A673 (cell line): ENCODE measurements around the gene SPDYE18. TPM values are rescaled to one million over a fixed set of nuclear protein-coding genes. Genes with fewer than 3 reads are reported as not detected.
"Not testable (repeated sequence)": the region's sequence is repeated elsewhere in the genome, so short reads cannot be mapped to it uniquely, and the experiment has no call there.

Experiments used
- BruUV-seq: library from RNA; stranded (reverse); fragments of 400-500 nt; replicated peaks from 2 replicates; lab custom pipeline; 2021; lab: Mats Ljungman, UMichigan
- CTCF ChIA-PET: fragments of 300-600 bp; sonication (Branson Sonifier 250); formaldehyde crosslinking; loops from one replicate; lab custom pipeline; 2022; ENCODE audit warnings: antibody characterized with exemption; lab: Charles Lee
- POLR2A ChIA-PET: fragments of 300-600 bp; sonication (Branson Sonifier 250); formaldehyde crosslinking; loops from one replicate; lab custom pipeline; 2022; ENCODE audit warnings: antibody characterized with exemption; ENCODE audit not compliant: low non-redundant PET; lab: Charles Lee
- DNase-seq: peaks from one replicate; pipeline ENCODE4 v3.0.0-alpha.2; 2015; ENCODE audit warnings: low spot score
- H3K27ac ChIP-seq: fragments of 200-600 bp; sonication (generic); 2 replicates; pipeline ENCODE4 v1.5.1; 2016; ENCODE audit warnings: mixed run types, low read depth, mild to moderate bottlenecking, mixed read lengths, antibody characterized with exemption, low read length; ENCODE audit not compliant: poor library complexity, severe bottlenecking
- H3K27me3 ChIP-seq: fragments of 200-600 bp; sonication (generic); replicated peaks from 2 replicates; pipeline ENCODE4 v1.6.1; 2017; ENCODE audit warnings: mixed run types, low read depth, mild to moderate bottlenecking, mixed read lengths, antibody characterized with exemption, low read length; ENCODE audit not compliant: insufficient read depth, poor library complexity
- H3K36me3 ChIP-seq: fragments of 200-600 bp; sonication (generic); 2 replicates; pipeline ENCODE4 v1.6.1; 2016; ENCODE audit warnings: mixed run types, mild to moderate bottlenecking, mixed read lengths, antibody characterized with exemption, low read length; ENCODE audit not compliant: insufficient read depth, poor library complexity, severe bottlenecking
- H3K4me1 ChIP-seq: fragments of 200-600 bp; sonication (generic); 2 replicates; pipeline ENCODE4 v1.6.1; 2017; ENCODE audit warnings: mixed run types, mild to moderate bottlenecking, mixed read lengths, antibody characterized with exemption, low read length; ENCODE audit not compliant: insufficient read depth, poor library complexity, severe bottlenecking
- H3K4me3 ChIP-seq: fragments of 200-600 bp; sonication (generic); 2 replicates; pipeline ENCODE4 v1.5.1; 2016; ENCODE audit warnings: low read depth, mixed run types, mild to moderate bottlenecking, mixed read lengths, low read length; ENCODE audit not compliant: poor library complexity, severe bottlenecking
- H3K9me3 ChIP-seq: fragments of 200-600 bp; sonication (generic); 2 replicates; pipeline ENCODE4 v1.6.1; 2016; ENCODE audit warnings: mixed run types, low read depth, mild to moderate bottlenecking, mixed read lengths, antibody characterized with exemption, low read length; ENCODE audit not compliant: poor library complexity, severe bottlenecking
- intact Hi-C: fragments of 100-400 bp; cut with micrococcal nuclease; formaldehyde crosslinking; loops from one replicate; pipeline ENCODE4 v1.10.0; 2022; ENCODE audit not compliant: unreplicated experiment
- total RNA-seq: library from RNA; stranded (reverse); gene quantifications from 2 replicates; pipeline ENCODE4 v1.2.3, GENCODE V29; 2021

Gene SPDYE18
- total RNA-seq, 1 experiment from 2014 or later: not detected

DNA sequence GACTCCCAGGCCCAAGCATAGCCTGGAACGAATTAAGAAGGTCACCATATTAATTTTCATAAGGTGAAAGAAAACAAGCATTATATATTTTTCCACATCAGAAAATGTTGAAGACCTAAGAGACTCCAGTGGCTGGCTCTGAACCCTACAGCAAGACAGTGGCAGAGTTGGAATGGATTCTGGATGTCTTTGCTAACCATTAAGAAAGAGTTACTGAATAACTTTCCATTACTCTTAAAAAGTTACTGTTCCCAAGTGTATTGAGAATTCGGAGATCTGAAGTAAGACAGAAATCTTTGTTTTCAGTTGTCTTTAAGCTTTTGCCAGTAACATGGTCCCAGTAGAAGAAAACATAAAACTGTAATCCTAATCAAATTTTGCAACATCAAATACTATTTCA lies 29.9 kb upstream of the SPDYE18 start:
- DNase-seq, H3K4me1 ChIP-seq, H3K9me3 ChIP-seq, BruUV-seq, H3K36me3 ChIP-seq, H3K4me3 ChIP-seq, intact Hi-C loops, H3K27me3 ChIP-seq, POLR2A ChIA-PET, H3K27ac ChIP-seq, CTCF ChIA-PET: not testable (repeated sequence)

DNA sequence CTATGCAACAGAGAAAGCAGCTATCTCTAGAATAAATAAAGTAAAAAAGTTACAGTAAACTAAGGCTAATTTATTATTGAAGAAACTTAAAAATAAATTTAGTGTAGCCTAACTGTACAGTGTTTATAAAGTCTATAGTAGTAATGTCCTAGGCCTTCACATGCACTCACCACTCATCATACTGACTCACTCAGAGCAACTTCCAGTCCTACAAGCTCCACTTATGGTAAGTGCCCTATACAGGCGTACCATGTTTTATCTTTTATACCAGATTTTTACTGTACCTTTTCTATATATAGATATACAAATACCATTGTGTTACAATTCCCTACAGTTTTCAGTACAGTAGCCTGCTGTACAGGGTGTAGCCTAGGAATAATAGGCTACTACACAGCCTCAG lies 19.8 kb upstream of the SPDYE18 start:
- BruUV-seq, DNase-seq, CTCF ChIA-PET, H3K27ac ChIP-seq, H3K9me3 ChIP-seq, H3K4me1 ChIP-seq, intact Hi-C loops, H3K27me3 ChIP-seq, H3K4me3 ChIP-seq, H3K36me3 ChIP-seq, POLR2A ChIA-PET: not testable (repeated sequence)

DNA sequence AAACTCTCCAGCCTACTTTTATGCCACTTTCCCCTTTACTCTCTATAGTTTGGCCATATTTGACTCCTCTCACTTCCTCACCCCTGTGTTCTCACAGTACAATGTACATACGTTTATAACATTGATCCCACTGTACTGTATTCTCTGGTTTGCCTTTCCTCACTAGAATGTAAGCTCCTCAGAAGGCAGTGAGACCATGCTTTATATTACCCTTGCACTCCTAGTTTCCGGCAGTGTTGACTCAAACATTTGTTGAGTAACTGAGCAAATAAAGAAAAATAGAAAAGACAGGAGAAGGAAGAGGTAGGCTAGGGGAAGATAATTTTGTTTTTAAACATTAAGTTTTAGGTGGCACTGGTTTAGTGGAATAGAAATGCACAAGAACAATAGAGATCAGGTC lies 17.9 kb upstream of the SPDYE18 start:
- H3K36me3 ChIP-seq, H3K27me3 ChIP-seq, H3K9me3 ChIP-seq, intact Hi-C loops, DNase-seq, CTCF ChIA-PET, BruUV-seq, H3K27ac ChIP-seq, POLR2A ChIA-PET, H3K4me1 ChIP-seq, H3K4me3 ChIP-seq: not testable (repeated sequence)

DNA sequence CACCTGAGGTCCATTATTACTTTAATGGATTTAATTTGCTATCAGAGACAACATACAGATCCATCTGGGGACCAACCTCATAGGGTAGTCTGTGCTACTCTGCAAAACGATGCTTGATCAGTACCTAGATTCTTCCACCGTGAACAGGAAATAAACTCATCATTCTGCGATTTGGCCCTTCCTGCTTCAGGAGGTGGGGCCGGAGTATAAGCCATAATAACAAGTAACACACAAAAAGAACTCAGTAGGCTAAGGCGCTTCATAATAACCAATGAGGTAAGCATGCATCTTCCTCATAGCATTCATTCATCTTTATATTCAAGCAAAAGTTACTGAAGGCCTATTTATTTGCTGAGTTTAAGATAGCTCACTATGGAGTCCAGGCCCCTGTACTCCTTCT lies 17.3 kb upstream of the SPDYE18 start:
- CTCF ChIA-PET, H3K36me3 ChIP-seq, intact Hi-C loops, H3K4me1 ChIP-seq, H3K27ac ChIP-seq, DNase-seq, H3K27me3 ChIP-seq, BruUV-seq, POLR2A ChIA-PET, H3K9me3 ChIP-seq, H3K4me3 ChIP-seq: not testable (repeated sequence)

DNA sequence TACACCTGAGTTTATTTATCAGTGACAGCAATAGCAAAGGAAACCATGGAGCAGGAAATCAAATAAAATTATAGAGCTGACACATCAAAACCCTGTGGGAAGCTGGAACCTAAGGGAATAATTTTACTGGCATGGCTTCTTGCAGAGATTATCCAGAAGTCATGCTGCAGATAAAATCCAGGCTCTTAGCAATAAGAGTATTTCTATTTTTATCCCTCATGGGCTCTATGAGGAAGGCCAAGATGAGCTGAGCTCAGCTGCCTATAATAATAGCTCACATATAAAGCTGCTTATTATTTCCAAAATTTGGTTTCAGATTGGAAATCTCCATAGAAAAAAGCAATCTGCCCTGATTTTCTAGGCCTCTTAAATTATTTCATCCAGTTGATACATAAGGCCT lies 16.8 kb upstream of the SPDYE18 start:
- BruUV-seq: not testable (repeated sequence)

DNA sequence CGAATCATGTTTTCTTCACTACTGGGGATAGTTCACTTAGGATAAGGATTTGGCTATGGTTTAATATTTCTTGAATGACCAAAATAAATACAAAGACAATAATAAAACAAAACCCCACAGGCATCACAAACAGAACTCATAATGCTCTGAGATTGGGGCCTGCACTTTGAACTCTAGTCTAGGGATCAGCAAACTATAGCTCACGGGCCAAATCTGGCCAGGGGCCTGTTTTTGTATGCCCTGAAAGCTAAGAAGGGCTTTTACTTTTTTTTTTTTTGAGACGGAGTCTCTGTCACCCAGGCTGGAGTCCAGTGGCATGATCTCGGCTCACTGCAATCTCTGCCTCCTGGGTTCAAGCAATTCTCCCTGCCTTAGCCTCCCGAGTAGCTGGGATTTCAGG lies 14.7 kb upstream of the SPDYE18 start:
- POLR2A ChIA-PET, H3K27ac ChIP-seq, CTCF ChIA-PET, BruUV-seq, H3K27me3 ChIP-seq, H3K4me3 ChIP-seq, H3K9me3 ChIP-seq, DNase-seq, H3K36me3 ChIP-seq, H3K4me1 ChIP-seq, intact Hi-C loops: not testable (repeated sequence)

More for the DNA sequence above, 16.8 kb upstream of the SPDYE18 start:
- H3K36me3 ChIP-seq, H3K9me3 ChIP-seq, H3K4me3 ChIP-seq, POLR2A ChIA-PET, H3K27ac ChIP-seq, CTCF ChIA-PET, H3K27me3 ChIP-seq, DNase-seq, intact Hi-C loops, H3K4me1 ChIP-seq: not testable (repeated sequence)

DNA sequence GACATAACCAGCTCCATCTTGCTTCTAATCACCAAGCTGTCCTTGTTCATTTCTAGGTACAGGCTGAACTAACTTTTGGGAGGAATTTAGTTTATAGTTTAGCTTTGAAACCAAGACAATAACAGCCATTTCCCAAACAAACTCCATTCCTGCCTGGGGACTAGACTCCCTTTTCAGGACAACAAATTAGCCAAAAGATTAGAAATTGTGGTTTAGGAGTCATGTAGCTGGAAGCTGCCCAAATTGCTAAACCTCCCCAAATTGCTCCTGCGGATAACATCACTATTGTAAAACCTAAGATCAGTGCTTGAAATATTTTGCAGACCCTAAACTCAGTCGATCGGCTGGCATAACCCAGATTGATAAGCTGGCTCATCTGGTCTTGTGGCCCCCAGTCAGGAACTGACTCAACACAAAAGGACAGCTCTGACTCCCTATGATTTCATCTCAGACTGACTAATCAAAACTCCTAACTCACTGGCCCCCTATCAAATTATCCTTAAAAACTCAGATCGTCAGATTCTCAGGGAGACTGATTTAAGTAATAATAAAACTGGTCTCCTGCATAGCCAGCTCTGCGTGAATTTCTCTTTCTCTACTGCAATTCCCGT lies 12.5 kb upstream of the SPDYE18 start:
- intact Hi-C loops, CTCF ChIA-PET, H3K9me3 ChIP-seq, BruUV-seq, H3K4me3 ChIP-seq, H3K27ac ChIP-seq, POLR2A ChIA-PET, H3K27me3 ChIP-seq, H3K36me3 ChIP-seq, DNase-seq, H3K4me1 ChIP-seq: not testable (repeated sequence)

DNA sequence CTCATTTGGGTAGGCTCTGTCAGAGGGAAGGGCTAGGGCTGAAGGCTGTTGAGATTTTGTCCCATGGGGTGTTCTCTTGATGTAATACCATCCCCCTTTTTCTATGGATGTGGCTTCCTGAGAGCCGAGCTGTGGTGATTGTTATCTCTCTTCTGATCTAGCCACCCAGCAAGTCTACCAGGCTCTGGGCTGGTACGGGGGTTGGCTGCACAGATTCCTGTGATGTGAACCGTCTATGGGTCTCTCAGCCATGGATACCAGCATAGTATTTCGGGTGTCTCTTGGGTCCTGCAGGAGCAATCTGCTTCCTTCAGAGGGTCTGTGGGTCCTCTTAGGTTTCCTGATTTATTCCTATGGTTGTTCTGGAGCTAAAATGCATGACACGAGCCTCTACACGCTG lies 8.8 kb upstream of the SPDYE18 start:
- POLR2A ChIA-PET, H3K4me3 ChIP-seq, H3K27ac ChIP-seq, intact Hi-C loops, H3K27me3 ChIP-seq, BruUV-seq, DNase-seq, CTCF ChIA-PET, H3K36me3 ChIP-seq, H3K4me1 ChIP-seq, H3K9me3 ChIP-seq: not testable (repeated sequence)
